Stimulated activated CD8-positive, alpha-beta memory T cell treated with anti-CD3 and anti-CD28 coated beads, Interleukin-15, amount 100 ng/mL, for 24 hours (primary cell): ENCODE measurements around the gene RALGDS.

Source experiments
- DNase-seq: peaks from one replicate; pipeline ENCODE4 v3.0.0-alpha.2; 2020; ENCODE audit warnings: low read depth

RALGDS gene

DNA sequence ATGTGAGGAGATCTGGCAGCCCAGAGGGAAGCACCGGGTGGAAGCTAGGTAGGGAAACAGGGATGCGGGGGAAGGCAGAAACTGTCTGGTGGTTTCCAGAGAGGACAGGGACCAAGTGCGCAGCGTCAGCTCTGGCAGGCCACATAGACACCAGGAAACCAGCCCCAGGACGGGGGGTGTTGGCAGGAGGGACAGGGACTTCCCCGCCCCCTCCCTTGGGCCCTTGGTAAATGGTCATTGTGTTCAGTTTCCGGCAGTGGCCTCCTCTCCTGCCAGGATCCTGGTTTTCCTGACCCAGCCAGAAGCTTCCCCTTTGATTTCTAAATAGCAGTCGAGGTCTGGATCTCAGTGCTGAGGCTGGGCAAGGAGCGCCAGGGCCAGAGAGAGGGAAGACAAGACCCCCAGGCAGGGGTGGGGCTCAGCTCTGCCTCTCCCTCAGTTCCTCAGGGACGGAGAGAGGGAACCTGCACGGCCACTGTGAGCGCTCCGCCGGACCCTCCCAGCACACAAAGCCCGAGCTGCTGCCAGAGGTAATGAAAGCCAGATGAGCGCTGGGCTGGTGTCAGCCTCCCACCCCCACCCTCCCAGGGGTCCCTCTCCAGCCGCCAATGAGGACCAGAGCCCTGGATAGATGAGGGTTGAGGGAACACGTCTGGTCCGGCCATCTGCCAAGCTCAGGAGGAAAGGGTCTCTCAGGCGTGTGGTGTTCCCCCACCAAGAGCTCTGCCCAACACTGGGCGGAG lies 1.8 kb downstream of the RALGDS start:
- DNase-seq: no peak

DNA sequence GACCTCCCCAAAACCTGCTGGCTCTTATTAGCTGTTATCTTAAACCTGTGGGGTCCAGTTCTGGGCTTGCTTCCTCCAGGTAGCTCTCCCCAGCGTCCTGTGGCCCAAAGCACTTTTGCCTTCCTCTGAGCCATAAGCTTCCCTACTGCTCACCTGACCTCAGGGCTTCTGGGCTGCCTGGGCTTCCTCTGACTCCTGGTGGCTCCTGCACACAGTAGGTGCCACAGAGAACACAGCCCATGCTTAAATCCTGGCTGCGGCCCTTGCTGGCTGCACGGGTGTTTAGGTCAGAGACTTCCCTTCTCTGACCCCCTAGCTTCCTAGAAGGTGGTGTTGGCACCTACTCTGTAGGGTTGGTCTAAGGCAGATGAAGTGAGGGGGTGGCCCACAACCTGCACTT lies 2.5 kb downstream of the RALGDS start:
- DNase-seq: no peak

DNA sequence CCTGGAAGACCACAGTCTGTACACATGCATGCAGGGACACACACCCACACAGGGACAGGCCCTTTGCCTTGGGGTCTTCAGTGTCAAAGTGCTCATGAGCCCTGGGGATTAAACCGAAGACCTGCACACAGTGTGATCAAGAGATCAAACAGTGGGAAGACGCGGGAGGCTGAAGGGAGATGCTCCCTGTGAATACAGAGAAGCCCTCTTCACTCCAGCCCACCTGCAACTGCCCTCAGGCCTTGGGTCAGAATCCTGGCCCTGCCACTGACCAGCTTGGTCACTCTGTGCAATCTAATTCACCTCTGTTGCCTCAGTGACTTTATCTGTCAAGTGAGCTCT lies 2.9 kb downstream of the RALGDS start:
- no peak for DNase-seq

DNA sequence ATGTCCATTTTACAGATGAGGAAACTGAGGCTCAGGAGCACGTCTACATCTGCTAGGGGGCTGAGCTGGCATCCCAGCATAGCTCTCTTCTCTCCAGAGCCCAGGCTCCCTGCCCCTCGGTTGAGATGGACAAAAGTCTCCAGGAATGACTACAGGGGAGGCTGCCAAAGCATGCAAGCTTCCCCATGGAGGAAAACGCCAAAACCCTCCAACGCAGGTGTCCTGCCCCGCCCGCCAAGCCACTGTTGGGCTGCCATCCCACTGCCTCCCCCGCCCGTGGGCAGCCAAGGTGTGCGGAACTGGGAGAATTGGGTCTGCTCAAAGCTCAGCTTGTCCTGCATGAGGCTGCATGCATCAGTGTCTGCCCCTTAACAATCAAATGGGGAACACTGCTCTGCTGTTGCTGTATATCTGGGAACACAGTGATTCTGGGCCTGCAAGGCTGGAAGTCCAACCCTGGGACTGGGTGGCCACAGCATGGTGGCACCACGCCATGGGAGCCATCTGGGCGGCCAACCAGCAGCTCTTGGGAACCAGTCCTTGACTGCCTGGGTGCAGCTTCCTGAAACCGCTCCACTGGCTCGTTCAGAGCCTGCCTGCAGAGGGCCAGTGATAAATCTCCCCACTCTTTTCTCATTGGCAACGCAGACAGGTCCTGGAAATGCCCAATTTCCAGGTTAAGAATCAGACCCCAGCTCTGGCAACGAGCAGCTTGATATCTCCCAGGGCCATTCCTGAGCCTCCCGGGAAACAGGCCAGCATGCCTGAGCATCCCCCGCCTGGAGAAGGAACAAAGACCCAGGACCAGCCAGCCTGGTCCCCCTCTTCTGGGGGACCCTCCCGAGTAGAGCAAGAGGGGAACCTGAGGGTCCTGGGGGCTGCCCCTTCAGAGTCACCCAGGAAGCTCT lies 3.5 kb downstream of the RALGDS start:
- DNase-seq: no peak

DNA sequence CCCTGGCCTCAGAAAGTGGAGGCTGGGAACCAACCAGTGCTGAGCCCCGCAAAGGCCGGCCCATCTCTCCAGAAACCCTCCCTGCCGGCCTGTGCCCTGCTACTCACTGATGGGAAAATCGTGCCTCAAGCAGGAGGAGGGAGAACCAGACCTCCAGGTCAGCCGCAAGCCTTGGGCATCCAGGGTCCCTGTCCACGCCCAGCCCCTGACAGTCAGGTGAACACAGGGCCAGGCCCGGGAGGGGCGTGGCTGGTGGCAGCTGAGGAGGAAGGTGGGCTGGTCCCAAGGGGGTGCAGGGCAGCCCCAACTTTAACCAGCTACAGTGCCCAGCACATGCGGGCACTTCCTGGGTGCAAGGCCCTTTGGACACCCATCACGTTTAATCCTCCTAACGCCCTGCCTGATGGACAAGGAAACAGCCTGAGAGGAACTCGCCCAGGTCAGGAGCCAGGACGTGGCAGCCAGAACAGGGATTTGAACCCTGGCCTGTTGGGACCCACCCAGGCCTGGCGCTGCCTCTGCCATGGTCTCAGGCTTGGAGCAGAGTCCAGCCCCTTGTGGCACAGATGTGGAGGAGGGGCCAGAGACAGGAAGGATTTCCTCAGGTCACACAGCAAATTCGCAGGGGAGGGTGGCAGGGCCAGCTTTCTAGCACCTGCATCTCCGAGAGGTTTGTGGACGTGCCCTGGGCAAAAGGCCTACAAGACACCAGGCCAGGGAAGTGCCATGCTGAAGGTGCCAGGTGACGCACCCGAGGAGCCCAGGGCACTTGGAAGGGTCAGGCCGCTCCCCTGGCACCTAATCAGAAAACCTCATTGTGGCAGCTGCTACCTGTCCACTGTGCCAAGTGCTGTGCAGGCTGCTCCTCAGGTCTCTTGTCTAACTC lies 4.5 kb downstream of the RALGDS start:
- no peak for DNase-seq

DNA sequence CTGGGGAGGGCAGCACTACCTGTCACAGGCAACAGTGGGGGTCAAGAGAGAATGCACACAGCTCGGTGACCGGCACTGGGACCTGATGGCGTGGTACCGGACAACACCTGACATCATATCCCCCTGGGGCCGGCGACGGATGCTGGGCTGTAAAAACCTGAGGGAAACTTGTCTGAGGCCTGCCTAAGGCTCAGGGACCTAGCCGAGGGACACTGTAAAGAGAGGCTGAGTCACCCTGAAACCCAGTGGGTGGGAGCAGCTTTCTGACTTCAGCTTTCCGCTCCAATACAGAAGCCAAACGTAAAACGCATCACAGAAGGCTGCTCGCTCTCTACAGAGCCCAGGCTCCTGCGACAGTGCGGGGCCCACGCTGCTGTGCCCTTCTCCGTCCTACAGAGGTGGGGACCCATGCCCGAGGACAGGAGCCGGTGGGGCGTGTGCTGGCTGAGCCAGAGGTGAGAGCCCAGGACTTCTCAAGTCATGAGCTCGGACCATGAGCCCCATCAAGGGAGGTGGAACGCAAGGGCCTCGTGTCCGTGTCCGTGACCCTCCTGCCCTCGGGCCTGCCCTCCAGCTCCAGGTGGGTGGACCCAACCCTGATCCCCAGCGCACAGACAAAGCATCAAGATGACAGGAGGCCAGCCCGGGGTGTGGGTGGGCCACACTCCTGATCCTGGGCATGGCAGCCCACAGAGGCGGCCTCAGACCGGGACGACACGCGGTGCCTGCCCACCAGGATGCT lies 5.3 kb downstream of the RALGDS start:
- DNase-seq: no peak

DNA sequence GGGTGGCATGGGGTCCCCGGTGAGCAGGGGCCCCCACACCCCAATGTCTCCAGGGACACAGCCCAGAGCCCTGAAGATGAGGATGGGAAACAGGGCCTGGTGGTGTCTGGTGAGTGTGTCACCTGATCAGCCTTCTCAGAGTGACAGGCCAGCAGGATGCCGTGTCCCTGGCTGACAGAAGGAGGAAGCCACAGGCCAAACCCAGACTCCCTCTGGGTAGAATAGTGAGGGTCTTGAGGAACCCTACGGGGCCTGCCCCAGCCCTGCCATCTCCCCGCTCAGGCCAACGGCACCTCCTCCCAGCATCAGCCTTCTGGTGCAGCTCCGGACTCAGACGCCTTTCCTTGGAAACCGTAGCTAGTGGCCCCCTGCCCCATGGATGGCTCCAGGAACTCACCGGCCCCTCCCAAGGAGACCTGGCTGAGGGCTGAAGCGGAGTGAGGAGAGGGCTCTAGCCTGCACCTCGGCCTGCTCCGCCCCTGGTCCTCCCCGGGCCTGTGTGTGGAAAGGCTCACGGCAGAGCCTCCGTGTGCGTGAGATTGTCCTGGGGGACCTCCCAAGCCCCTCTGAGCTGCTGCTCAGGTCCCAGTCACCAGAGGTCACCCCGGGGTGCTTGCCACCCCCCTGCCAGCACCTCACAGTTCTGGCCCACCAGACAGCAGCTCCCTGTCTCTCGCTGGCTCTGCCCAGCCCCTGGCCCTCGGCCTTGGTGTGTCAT lies 6.0 kb downstream of the RALGDS start:
- no peak for DNase-seq

DNA sequence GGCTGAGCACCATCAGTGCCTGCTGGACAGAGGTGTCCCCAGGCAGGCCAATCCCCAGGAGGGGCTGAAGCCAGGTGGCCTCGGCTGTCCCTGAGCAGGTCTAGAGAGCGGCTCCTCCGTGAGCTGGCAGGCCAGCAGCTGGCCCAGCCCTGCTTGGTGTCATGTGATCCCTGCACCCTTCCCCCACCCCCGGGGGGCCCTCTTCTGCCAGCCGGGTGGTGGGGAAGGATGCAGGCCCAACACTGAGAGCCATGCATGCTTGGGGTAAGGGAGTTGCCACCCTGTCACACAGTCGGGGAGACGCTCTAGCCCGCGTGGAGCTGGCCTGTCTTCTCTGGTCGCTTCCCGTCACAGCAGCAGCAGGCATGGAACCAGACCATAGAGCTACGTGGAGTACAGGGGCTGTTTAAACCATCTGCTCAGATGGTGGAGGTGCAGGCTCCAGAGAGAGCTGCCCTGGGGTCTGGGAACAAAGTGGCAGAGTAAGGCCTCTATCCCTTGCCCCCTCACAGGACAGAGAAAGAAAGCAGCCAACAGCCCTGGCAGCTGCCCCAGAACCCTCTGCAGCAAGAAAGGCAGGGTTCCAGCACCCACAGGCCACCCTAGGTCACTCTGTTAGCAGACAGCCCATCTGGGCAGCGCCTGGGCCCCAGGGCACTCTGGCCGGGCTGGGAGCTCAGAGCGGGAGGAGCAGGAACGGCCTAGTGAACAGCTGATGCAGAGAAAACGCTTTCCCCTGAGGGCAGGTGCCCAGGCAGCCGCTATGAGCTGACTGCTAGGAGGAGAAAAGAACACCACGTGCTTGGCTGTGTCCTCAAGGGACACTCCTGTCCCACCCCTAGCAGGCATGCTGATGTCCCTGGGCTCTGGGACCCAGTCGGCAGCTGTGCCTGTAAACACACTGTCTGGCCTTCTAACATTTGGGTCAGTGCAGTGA lies 6.8 kb downstream of the RALGDS start:
- DNase-seq: no peak

DNA sequence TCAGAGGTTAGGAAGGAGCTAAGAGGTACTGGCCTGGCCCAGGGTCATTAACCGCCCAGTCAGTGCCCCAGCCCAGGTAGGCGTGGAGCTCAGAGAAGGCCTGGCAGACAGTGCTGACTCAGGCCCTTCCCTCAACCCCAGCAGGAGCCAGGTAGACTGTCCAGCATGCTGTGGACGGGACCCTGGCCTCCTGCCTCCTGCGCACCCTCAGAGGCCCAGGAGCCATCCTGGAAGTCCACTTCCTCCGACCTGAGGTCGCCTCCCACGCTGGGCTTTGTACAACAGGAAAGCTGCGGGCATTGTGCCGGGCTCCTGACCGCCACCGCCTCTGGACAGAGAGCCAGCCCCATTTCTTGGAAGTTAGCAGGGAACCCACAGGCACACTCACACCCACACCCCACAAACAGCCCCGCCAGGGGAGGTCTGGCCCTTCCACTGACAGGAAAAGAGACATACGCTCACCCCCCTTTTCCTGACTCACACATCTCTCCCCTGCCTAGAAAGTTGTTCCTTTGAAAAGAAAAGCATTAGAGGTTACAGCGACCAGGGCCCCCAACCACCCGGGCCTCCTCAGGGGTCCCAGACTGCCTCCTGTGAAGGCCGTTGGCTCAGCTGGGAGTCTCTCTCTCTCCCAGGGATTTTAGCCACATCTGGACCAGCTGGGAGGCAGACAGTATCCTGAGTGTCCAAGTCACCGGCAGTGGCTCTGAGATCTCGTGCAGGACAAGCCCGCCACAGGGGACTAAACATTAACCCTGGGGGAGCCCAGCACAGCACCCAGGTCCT lies 7.7 kb downstream of the RALGDS start:
- no peak for DNase-seq

DNA sequence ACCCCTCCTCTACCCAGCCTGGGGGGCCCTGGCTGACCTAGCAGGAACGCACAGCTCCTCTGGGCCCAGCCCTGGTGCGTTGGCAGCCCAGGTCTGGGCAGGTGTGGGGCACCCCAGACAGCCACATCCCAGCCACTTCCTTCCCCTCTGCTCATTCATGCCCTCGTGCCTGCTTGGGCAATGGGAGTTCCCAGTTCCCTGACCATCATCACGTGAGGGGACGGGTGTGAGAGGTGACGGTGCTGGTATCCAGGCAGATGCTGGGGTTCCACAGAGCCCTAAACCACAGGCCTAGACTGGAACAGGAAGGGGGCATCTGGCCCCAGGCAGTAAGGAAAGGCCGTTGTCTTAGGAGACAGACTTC lies 8.4 kb downstream of the RALGDS start:
- no peak for DNase-seq

DNA sequence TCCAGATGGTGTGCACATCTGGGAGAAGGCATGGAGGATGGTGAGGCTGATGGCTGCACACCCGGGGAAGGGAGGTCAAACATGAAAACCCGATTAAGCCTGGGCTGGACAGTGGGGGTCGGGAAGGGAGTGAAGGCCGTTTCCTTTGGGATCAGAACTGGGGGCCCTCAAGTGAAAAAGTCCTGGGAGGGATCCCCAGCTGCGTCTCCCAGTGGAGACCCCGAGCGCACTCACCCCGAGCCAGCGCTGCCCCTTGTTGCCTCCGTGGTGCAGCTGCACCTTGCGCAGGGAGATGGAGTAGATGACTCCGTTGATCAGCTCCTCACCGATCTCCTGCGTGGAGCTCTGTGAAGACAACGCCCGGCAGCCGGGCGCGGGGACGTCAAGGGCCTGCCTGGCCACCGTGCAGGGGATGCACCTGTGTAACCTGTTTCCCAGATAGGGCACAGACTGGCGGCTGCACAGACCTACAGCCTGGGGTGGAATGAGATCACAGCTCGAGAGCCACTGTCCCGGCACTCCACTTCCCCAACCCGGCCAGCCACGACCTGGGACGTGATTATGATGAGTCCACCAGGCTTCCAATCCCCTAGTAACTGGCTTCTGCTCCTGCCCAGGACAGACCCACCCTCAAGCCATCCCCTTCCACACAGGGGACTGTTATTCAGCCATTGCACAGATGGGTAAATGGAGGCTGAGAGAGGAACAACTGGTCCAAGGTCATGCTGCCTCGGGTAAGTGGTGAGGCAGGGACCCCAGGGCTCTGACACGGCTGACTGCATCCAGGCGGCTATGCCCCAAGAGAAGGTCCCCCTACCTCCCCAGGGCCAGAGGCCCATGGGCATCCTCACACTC lies 9.0 kb downstream of the RALGDS start:
- no peak for DNase-seq

DNA sequence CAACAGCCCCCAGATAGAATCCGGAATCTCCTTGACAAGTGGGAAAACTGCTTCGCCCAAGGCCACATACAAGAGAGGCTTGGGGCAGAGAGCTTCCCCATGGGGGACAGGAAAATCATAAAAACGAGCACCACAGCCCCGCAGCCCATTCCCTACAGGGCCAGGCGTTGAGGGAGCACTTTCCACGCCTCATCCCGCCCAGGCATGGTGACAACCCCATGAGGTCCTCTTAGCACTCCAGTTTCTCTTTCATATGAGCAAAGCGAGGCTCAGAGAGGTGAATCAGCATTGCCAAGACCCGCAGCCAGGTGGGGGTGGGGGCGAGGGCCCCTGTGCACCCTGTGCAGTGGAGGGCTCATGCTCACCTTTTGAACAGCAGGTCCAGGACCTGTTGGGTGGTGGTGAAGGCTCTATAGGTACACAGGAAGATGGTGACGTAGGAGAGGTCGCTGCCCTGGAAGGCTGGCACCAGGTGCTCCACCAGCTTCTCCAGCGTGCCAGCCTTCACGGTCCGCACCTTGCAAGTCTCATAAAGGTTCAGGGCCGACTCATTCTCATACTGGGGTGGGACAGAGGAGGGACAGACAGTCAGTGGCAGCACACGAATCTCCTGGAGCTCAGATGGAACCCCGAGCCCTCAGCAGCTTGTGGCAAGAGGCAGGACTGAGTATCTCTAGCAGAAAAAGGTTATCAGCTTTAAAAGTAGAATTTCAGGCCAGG lies 10.9 kb downstream of the RALGDS start:
- DNase-seq: no peak

DNA sequence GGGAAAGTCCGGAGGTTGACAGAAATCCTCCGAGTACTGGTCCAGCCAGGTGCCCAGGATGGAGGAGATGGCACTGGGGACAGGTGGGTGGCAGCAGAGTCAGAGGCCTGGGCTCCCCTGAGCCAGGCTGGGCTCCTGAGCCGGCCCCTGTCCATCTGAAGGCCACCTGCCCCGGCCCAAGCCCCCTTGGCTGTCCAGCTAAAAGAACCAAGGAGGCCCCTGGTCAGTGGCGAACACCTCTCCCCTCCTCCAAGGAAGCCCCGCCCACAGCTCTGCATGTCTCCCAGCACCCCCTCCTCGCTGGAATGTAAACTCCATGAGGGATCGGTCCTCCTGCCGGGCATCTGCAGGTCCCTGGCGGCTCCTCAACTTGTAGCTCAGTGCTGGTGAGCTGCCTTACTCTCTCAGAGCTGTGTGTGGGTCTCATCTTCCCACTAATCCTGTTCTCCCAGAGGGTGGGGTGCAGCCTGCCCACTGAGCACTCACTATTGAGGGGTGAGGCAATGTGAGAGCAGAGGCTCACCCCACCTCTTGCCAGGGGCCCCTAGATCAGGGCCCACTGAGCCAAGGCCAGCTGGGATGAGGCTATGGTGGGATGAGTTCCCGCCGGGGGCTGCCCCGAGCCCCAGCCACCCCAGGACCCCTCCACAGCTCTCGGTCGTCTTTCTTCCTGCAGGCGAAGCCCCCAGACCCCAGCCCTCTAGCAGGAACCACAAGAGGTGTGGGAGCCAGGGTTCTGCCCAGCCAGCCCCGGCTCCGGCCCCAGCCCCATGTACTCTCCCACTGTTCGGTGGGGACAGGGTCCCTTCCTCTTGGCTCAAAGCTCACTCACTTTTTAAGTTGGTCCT lies 12.0 kb downstream of the RALGDS start:
- no peak for DNase-seq

DNA sequence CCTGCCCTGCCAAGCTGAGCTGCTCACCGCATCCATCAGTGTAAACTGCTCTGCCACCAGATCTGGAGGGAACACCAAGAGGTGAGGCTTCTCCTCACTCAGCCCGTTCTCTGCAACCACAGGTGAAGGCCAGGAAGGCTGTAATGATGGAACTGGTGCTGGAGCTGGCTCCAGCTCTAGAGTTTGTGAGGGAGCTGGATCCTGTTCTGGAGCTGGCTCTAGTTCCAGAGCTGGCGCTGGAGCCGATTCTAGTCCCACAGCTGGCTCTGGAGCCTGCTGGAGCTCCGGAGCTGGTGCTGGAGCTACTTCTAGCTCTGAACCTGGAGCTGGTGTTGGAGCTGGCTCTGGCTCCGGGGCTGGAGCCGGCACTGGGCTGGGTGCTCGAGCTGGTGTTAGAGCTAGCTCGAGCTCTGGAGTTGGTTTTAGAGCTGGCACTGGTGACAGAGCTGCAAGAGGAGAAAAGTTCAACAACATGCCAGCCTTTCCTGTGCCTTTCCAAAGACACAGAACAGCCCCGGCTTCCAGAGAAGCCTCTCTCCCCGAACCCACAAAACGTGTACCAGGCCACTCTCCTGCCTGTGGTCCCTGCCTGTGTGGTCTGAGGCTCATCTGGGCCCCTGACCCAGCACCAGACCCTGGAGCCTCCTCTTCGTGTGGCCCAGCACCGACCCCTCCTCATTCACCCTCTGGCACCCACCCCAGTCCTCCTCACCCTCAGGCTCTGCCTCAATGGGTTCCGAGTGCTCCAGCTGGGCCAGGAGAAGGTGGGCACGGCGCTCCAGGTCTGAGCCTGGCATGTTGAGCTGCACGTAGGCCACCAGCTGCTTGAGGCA lies 12.9 kb downstream of the RALGDS start:
- DNase-seq: no peak

DNA sequence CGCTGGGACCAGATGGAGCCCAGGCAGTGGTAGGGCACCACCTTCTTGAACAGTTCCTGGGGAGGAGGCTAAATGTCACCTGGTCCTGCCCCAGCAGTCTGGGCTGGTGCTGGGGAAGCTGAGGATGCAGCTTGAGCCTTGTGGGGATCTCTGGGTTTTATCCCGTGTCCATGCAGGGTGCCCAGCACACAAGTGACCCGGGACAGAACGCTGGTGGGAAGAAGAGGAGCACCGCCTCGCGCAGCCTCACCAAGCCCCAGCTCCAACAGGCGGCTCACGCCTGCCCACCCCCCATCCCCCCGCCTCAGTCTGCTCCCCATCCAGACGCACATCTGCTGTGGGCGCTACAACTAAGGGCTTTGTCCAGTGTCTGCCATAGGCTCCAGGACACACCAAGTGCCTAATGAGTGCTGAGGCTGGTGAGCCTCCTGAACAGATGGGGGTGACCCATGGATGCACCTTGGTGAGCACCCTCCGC lies 13.8 kb downstream of the RALGDS start:
- no peak for DNase-seq
